Mucosa of rectum (tissue), 2 donors: ENCODE measurements around the gene LSS.

ENCODE experiments used
- H3K27ac ChIP-seq, 2 donors: one replicate each; pipeline ENCODE4 v1.7.0; 2013; ENCODE audit warnings: inconsistent platforms in 2 of 2, low read depth in 2 of 2, low read length in 2 of 2
- H3K27me3 ChIP-seq, 2 donors: one replicate each; pipeline ENCODE4 v1.7.0; 2013; ENCODE audit warnings: low read length in 2 of 2; ENCODE audit not compliant: control insufficient read depth in 2 of 2, insufficient read depth in 2 of 2
- H3K36me3 ChIP-seq, 2 donors: one replicate each; pipeline ENCODE4 v1.7.0; 2013; ENCODE audit warnings: low read length in 2 of 2; ENCODE audit not compliant: control insufficient read depth in 2 of 2, insufficient read depth in 2 of 2
- H3K4me1 ChIP-seq, 2 donors: one replicate each; pipeline ENCODE4 v1.7.0; 2013; ENCODE audit warnings: low read length in 2 of 2, mild to moderate bottlenecking in 1 of 2; ENCODE audit not compliant: control insufficient read depth in 2 of 2, insufficient read depth in 2 of 2
- H3K4me3 ChIP-seq, 2 donors: one replicate each; pipeline ENCODE4 v1.7.0; 2013; ENCODE audit warnings: low read length in 2 of 2
- H3K9ac ChIP-seq, 2 donors: one replicate each; pipeline ENCODE4 v1.7.0; 2013; ENCODE audit warnings: low read length in 2 of 2, low read depth in 1 of 2, mild to moderate bottlenecking in 1 of 2
- H3K9me3 ChIP-seq, 2 donors: one replicate each; pipeline ENCODE4 v1.7.0; 2013; ENCODE audit warnings: low read length in 2 of 2; ENCODE audit not compliant: control insufficient read depth in 2 of 2
- donor health status: healthy.
- donor health status: Normal muscosa, but diverticular disease.

LSS gene

GRCh38 chr21:46212721-46213484 lies 15.7 kb downstream of the LSS start:
- Histone ChIP-seq H3K9me3 (no peaks in the 10 kb centered on the region), H3K36me3 (peaks cover 27 to 34% of the 10 kb centered on the region in 2 donors), H3K27ac (no peak overlapping the region), H3K4me1 (no peaks in the 10 kb centered on the region), H3K9ac (no peak overlapping the region), H3K4me3 (no peak overlapping the region), H3K27me3 (no peaks in the 10 kb centered on the region)

- Histone ChIP-seq H3K4me3 (no peak overlapping the region), H3K27ac (no peak overlapping the region), H3K4me1 (no peaks in the 10 kb centered on the region), H3K36me3 (peaks cover 35 to 41% of the 10 kb centered on the region in 2 donors), H3K9ac (no peak overlapping the region), H3K27me3 (no peaks in the 10 kb centered on the region), H3K9me3 (no peaks in the 10 kb centered on the region)
These were observed 16.5 kb downstream of the LSS start for GRCh38 chr21:46211786-46212720.

DNA sequence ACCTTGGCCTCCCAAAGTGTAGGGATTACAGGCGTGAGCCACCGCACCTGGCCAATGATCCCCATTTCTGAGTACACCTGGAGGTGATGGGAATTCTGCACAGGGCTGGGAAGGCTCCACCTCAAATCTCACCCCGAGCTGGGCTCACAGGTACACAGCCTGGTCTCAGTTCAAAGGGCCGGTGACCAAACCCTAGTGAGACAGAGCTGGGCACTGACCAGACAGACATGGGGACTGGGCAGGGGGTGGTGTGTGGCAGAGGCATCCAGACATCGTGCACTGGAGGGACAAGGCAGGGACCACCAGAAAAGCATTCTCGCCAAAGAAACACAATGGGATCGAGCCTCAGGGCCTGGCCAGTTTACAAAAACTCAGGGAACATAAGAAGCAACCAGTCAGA lies 17.2 kb downstream of the LSS start:
- no peak overlapping the region for H3K27ac ChIP-seq
- H3K36me3 ChIP-seq, result peaks cover 39 to 47% of the 10 kb centered on the region in 2 donors
- H3K9me3 ChIP-seq, result no peaks in the 10 kb centered on the region
- no peak overlapping the region for H3K4me3 ChIP-seq
- H3K27me3 ChIP-seq, result no peaks in the 10 kb centered on the region
- H3K9ac ChIP-seq, result no peak overlapping the region
- no peaks in the 10 kb centered on the region for H3K4me1 ChIP-seq

DNA sequence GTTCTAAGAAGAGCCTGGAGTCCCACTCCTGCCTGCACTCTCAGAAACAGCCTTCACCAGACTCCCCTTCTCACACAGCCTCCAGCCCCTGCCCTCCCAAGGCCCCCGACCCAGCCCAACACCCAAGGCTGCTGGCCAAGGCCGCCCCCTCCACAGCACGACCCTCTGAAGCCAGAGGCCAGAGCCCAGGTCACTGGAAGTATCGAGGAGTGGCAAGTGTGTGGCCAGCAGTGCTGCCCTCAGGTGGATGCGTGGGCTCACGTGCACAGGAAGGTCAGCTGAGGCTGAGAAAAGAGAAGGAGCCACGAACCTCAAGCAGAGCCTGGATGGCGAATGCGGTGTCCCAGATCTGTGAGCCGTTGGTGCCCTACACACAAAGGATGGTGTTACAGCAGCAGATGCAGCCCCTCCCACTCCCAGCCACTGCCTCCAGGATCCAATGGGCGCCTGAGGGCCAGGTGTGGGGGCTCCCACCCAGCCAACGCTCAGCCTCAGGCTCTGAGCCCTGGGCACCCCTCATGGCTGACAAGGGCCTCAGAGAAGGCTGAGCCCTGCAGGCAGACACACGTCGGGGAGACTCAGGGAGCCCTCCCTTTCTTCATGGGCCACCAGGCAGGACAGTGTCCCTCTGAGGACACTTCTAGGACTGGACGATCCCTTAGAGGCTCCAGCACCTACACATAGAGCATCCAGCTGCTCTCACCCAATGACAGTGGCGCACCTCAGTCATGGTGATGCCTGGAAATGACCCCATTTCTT lies 18.0 kb downstream of the LSS start:
- no peaks in the 10 kb centered on the region for H3K27me3 ChIP-seq
- H3K9me3 ChIP-seq, result no peaks in the 10 kb centered on the region
- no peaks in the 10 kb centered on the region for H3K4me1 ChIP-seq
- H3K9ac ChIP-seq, result no peak overlapping the region
- no peak overlapping the region for H3K27ac ChIP-seq
- peaks cover 43 to 53% of the 10 kb centered on the region in 2 donors for H3K36me3 ChIP-seq
- H3K4me3 ChIP-seq, result no peak overlapping the region

DNA sequence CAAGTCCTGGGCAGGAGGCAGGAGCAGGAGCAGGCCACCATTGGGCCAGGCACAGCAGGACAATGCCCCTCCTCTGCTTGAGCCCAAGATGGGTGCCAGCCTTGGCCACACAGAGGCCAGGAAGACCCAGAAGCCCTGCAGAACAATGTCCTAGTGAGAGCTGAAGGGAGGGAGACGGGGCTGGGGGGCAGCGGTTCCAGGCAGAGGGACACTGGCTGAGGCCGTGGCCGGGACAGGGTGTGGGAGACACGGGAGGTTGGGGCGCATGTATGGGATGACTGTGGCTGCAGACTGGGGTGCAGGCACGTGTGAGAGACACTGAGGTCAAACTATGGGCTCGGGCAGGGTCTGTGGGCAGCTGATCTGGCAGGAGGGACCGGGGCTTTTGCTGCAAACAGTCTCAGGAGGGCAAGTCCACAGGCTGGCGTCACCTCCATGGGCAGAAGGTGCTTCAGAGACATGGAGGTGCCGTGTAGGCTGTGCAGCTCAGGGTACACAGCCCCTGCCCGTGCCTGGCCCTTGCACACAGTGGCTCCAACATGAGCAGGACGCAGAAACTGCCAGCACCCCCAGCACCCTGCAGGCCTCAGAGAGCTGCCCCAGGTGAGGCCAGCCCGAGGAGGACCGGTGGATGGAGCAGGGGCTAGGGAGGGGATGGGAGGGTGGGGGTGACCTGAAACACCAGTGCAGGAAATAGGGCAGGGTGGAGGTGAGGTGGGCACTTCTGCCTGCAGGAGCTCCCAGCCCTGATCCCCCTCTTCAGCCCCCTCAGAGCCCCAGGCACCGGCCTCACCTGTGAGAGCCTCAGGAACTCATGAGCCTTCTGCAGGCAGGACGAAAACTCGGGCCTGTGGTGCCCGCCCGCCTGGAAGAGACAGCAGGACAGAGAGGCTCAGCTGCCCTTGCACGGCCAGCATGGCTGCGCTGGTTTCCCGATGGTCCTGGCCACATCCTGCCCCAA lies 19.5 kb downstream of the LSS start:
- Histone ChIP-seq H3K9me3 (no peaks in the 10 kb centered on the region), H3K9ac (no peak overlapping the region), H3K4me3 (no peak overlapping the region), H3K27me3 (no peaks in the 10 kb centered on the region), H3K27ac (no peak overlapping the region), H3K36me3 (peaks cover 54 to 57% of the 10 kb centered on the region in 2 donors), H3K4me1 (no peaks in the 10 kb centered on the region)

DNA sequence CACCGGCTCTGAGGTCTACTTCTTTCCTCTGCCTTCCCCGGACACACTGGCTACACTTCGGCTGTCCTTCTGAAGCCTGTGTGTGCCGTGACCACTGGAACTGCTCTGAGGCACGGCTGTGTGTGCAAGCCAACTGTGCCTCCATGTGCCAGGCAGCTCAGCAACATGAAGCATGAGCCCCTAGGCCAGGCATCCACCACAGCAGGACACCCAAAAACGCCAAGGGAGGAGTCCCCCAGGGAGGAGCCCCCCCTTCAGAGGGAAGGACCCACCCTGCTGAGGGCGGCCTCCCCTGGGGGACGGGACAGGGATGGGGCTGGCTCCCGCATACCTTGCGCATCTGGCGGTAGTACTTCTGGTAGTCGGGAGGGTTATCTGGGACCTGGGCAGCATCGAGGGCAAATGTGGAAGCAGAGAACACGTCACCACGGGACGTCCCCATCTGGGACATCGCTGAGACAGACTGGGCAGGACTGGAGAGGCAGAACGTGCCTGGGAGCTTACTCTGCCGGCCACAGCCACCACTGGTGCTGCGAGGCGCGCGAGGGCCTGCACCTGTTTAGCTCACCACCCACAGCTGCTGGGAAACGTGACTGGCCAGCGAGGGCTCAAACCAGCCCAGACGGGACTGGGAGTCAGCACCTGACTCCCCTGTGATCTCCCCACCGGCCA lies 20.5 kb downstream of the LSS start:
- Histone ChIP-seq H3K27ac (no peak overlapping the region), H3K36me3 (peaks cover 49 to 64% of the 10 kb centered on the region in 2 donors), H3K27me3 (no peaks in the 10 kb centered on the region), H3K4me3 (no peak overlapping the region), H3K9ac (no peak overlapping the region), H3K4me1 (no peaks in the 10 kb centered on the region), H3K9me3 (no peaks in the 10 kb centered on the region)

- H3K9ac ChIP-seq, result no peak overlapping the region
- H3K4me3 ChIP-seq, result no peak overlapping the region
- H3K9me3 ChIP-seq, result no peaks in the 10 kb centered on the region
- H3K27me3 ChIP-seq, result no peaks in the 10 kb centered on the region
- H3K4me1 ChIP-seq, result no peaks in the 10 kb centered on the region
- peaks cover 47 to 59% of the 10 kb centered on the region in 2 donors for H3K36me3 ChIP-seq
- no peak overlapping the region for H3K27ac ChIP-seq
These were observed 21.3 kb downstream of the LSS start for GRCh38 chr21:46207006-46207919.

GRCh38 chr21:46206163-46207005 lies 22.2 kb downstream of the LSS start:
- no peaks in the 10 kb centered on the region for H3K27me3 ChIP-seq
- H3K9me3 ChIP-seq, result no peaks in the 10 kb centered on the region
- no peak overlapping the region for H3K27ac ChIP-seq
- no peaks in the 10 kb centered on the region for H3K4me1 ChIP-seq
- H3K36me3 ChIP-seq, result peaks cover 45 to 57% of the 10 kb centered on the region in 2 donors
- no peak overlapping the region for H3K9ac ChIP-seq
- no peak overlapping the region for H3K4me3 ChIP-seq
